Adrenal gland (tissue), 5 donors: Measurements from ENCODE around the gene HOXA9.

Experiments used
- CTCF ChIP-seq, 6 experiments: fragments of 450-650 bp in 4 of 6; fragments of 200-600 bp in 2 of 6; sonication (generic) in 1 of 6; IDR thresholded peaks; 1 replicate in 5 of 6; 2 replicates in 1 of 6; pipeline versions ENCODE4 v1.5.1 to v1.8.0; 2016 to 2021; ENCODE audit warnings: antibody characterized with exemption in 6 of 6, mild to moderate bottlenecking in 2 of 6, moderate library complexity in 1 of 6
- POLR2A ChIP-seq, 2 donors: fragments of 450-650 bp; IDR thresholded peaks; one replicate each; pipeline ENCODE4 v1.6.1; 2017; ENCODE audit warnings: antibody characterized with exemption in 2 of 2, mild to moderate bottlenecking in 2 of 2, moderate library complexity in 1 of 2
- donor health status: DM: no; HTN: no; CAD: no.

- TF ChIP-seq CTCF (IDR thresholded peaks at IDR 0.05) (no peak), POLR2A (IDR thresholded peaks at IDR 0.05) (no peak)
Measured at GRCh38 chr7:27128776-27129728, 36.3 kb downstream of the HOXA9 start.
